GM23248 (cell line): ENCODE measurements around the gene RPL37. TPM values are rescaled to one million over a fixed set of nuclear protein-coding genes. Genes with fewer than 3 reads are reported as not detected.
A peak's percentile ranks its signal among the peaks of the same experiment; 100 is the strongest.

ENCODE experiments used
- DNase-seq: peaks from one replicate; pipeline ENCODE4 v3.0.0-alpha.2; 2015
- H2AFZ ChIP-seq: fragments of 200-600 bp; sonication (generic); 2 replicates; pipeline ENCODE4 v1.6.1; 2016; ENCODE audit warnings: antibody characterized with exemption
- H3F3A ChIP-seq: fragments of 200-600 bp; sonication (generic); 2 replicates; pipeline ENCODE4 v1.6.1; 2016; ENCODE audit warnings: mild to moderate bottlenecking, antibody characterized with exemption, mixed run types; ENCODE audit not compliant: insufficient read depth
- H3K27ac ChIP-seq: fragments of 200-600 bp; sonication (generic); 2 replicates; pipeline ENCODE4 v1.5.1; 2016; ENCODE audit warnings: mild to moderate bottlenecking
- H3K27me3 ChIP-seq: fragments of 200-600 bp; sonication (generic); replicated peaks from 2 replicates; pipeline ENCODE4 v1.6.1; 2016; ENCODE audit warnings: mild to moderate bottlenecking; ENCODE audit not compliant: insufficient read depth
- H3K36me3 ChIP-seq: fragments of 200-600 bp; sonication (generic); 2 replicates; pipeline ENCODE4 v1.6.1; 2016; ENCODE audit warnings: low read depth, mild to moderate bottlenecking
- H3K4me1 ChIP-seq: fragments of 200-600 bp; sonication (generic); 2 replicates; pipeline ENCODE4 v1.6.1; 2016; ENCODE audit warnings: mild to moderate bottlenecking; ENCODE audit not compliant: insufficient read depth
- H3K4me2 ChIP-seq: fragments of 200-600 bp; sonication (generic); one replicate; pipeline ENCODE4 v1.6.1; 2016; ENCODE audit warnings: mild to moderate bottlenecking; ENCODE audit not compliant: unreplicated experiment
- H3K4me3 ChIP-seq: fragments of 200-600 bp; sonication (generic); 2 replicates; pipeline ENCODE4 v1.5.1; 2016; ENCODE audit warnings: mild to moderate bottlenecking
- H3K79me2 ChIP-seq: fragments of 200-600 bp; sonication (generic); 2 replicates; pipeline ENCODE4 v1.6.1; 2016; ENCODE audit warnings: mild to moderate bottlenecking; ENCODE audit not compliant: insufficient read depth
- H3K9ac ChIP-seq: fragments of 200-600 bp; sonication (generic); 2 replicates; pipeline ENCODE4 v1.6.1; 2016; ENCODE audit warnings: mild to moderate bottlenecking
- H3K9me2 ChIP-seq: fragments of 200-600 bp; sonication (generic); 2 replicates; pipeline ENCODE4 v1.6.1; 2016; ENCODE audit warnings: mixed run types, mild to moderate bottlenecking, moderate library complexity; ENCODE audit not compliant: insufficient read depth
- H3K9me3 ChIP-seq: fragments of 200-600 bp; sonication (generic); one replicate; pipeline ENCODE4 v1.6.1; 2017; ENCODE audit warnings: low read depth
- H4K20me1 ChIP-seq: fragments of 200-600 bp; sonication (generic); 2 replicates; pipeline ENCODE4 v1.6.0; 2016; ENCODE audit not compliant: insufficient read depth
- EZH2 ChIP-seq: fragments of 200-600 bp; sonication (generic); IDR thresholded peaks from 2 replicates; pipeline ENCODE4 v1.6.1; 2018; ENCODE audit warnings: antibody characterized with exemption, mild to moderate bottlenecking; ENCODE audit not compliant: insufficient read depth, poor library complexity, severe bottlenecking
- EZH2phosphoT487 ChIP-seq: fragments of 200-600 bp; sonication (generic); IDR thresholded peaks from 2 replicates; pipeline ENCODE4 v1.6.1; 2018; ENCODE audit warnings: antibody characterized with exemption, moderate library complexity, mild to moderate bottlenecking, low read depth; ENCODE audit not compliant: insufficient read depth
- WGBS, 2 experiments: methylation state at CpG; one replicate each; pipeline ENCODE4 v1.1.6; 2015 to 2017; ENCODE audit warnings: low lambda C conversion rate in 2 of 2, low coverage in 1 of 2; ENCODE audit errors: missing lambda C conversion rate in 2 of 2; 5-methylcytosine and 5-hydroxymethylcytosine counted together
- in situ Hi-C: fragments of 300-500 bp; cut with MboI; formaldehyde crosslinking; loops from 2 replicates; pipeline ENCODE4 v1.15.0; 2020
- polyA plus RNA-seq: library from polyadenylated mRNA; unstranded; fragments of >200 nt; fragmentation: Nextera tagmentation; extraction: Ambion mirVana; gene quantifications from 2 replicates; pipeline ENCODE4 v1.2.1, GENCODE V29; 2016
- total RNA-seq: library from RNA; depleted of rRNA; stranded (reverse); fragments of >200 nt; shearing (Covaris generic); gene quantifications from 2 replicates; pipeline ENCODE4 v1.2.3, GENCODE V29; 2014

The RPL37 gene
- total and polyA plus RNA-seq, 2 experiments from 2014 or later: 33.8 to 731 TPM

GRCh38 chr5:40842351-40842750 lies 7.3 kb upstream of the RPL37 start:
- in situ Hi-C loops: no loop called here
- Histone ChIP-seq H2AFZ (peak overlapping the region; percentile 95), H3K4me2 (peak overlapping the region; percentile 84), H3K9me3 (no peaks in the 10 kb centered on the region), H3K9ac (peak overlapping the region; percentile 84), H3K9me2 (no peaks in the 10 kb centered on the region), H3K27ac (peak overlapping the region; percentile 71), H4K20me1 (no peaks in the 10 kb centered on the region), H3F3A (peaks cover 13% of the 10 kb centered on the region; the same call in 1 of the 2 replicates), H3K36me3 (no peaks in the 10 kb centered on the region), H3K79me2 (0 out of 2 replicates have a peak, but pooled peaks cover 6% of the 10 kb centered on the region), H3K4me1 (peaks cover 19% of the 10 kb centered on the region), H3K27me3 (no peaks in the 10 kb centered on the region), H3K4me3 (peak overlapping the region; percentile 79)
- WGBS, 2 experiments: 1 to 2% methylated on average over 2 of the region's 2 CpGs
- TF ChIP-seq EZH2phosphoT487 (no peak), EZH2 (no peak)
- DNase-seq: peak; percentile 77

GRCh38 chr5:40841068-40841805 lies 6.2 kb upstream of the RPL37 start, which contains the start of gene CARD6:
Gene CARD6, plus strand, starts transcription at chr5:40841367. Its CDS starts 16 bp downstream, at chr5:40841383.
- no peak for TF ChIP-seq EZH2phosphoT487
- TF ChIP-seq EZH2: no peak
- Histone ChIP-seq H2AFZ (peak within 1 kb of the TSS; percentile 95), H3K9ac (peak within 1 kb of the TSS; percentile 84), H3K4me3 (peak within 1 kb of the TSS; percentile 79), H3K4me2 (peak within 1 kb of the TSS; percentile 84), H3K27ac (peak within 1 kb of the TSS; percentile 71), H3F3A (peaks cover 21% of the 10 kb centered on the region; the same call in 1 of the 2 replicates), H4K20me1 (no peaks in the 10 kb centered on the region), H3K36me3 (no peaks in the 10 kb centered on the region), H3K9me2 (no peaks in the 10 kb centered on the region), H3K9me3 (no peaks in the 10 kb centered on the region), H3K4me1 (peaks cover 25% of the 10 kb centered on the region), H3K79me2 (0 out of 2 replicates have a peak, but pooled peaks cover 6% of the 10 kb centered on the region), H3K27me3 (no peaks in the 10 kb centered on the region)
- DNase-seq: peak; percentile 56
- in situ Hi-C loops: no loop called here
- 32 to 44% methylated on average over 9 of the region's 9 CpGs for WGBS, 2 experiments

GRCh38 chr5:40838086-40838485 lies 3.1 kb upstream of the RPL37 start:
- H4K20me1 ChIP-seq: peaks cover 2% of the 10 kb centered on the region
- TF ChIP-seq EZH2 (no peak), EZH2phosphoT487 (no peak)
- peaks cover 15% of the 10 kb centered on the region for H3K36me3 ChIP-seq
- H3K79me2 ChIP-seq: peaks cover 19% of the 10 kb centered on the region
- H3K9ac ChIP-seq: no peak overlapping the region
- in situ Hi-C loops: no loop called here
- H3K4me3 ChIP-seq: no peak overlapping the region
- no peak overlapping the region for H2AFZ ChIP-seq
- no peak for DNase-seq
- H3K4me1 ChIP-seq: peaks cover 34% of the 10 kb centered on the region
- peaks cover 48% of the 10 kb centered on the region for H3F3A ChIP-seq
- no peaks in the 10 kb centered on the region for H3K9me3 ChIP-seq
- H3K9me2 ChIP-seq: no peaks in the 10 kb centered on the region
- H3K4me2 ChIP-seq: no peak overlapping the region
- no peak overlapping the region for H3K27ac ChIP-seq
- 99 to 100% methylated on average over 6 of the region's 6 CpGs for WGBS, 2 experiments
- H3K27me3 ChIP-seq: no peaks in the 10 kb centered on the region

- H3K4me1 ChIP-seq: peaks cover 28% of the 10 kb centered on the region
- peak overlapping the region; percentile 95 for H3K4me3 ChIP-seq
- H3K9me3 ChIP-seq: no peaks in the 10 kb centered on the region
- in situ Hi-C loops: no loop called here
- no peak overlapping the region for H2AFZ ChIP-seq
- H3K27ac ChIP-seq: peak overlapping the region; percentile 96
- H3K36me3 ChIP-seq: peaks cover 49% of the 10 kb centered on the region
- H3K27me3 ChIP-seq: no peaks in the 10 kb centered on the region
- peaks cover 9% of the 10 kb centered on the region for H4K20me1 ChIP-seq
- H3K4me2 ChIP-seq: peak overlapping the region; percentile 96
- peaks cover 54% of the 10 kb centered on the region for H3K79me2 ChIP-seq
- H3K9ac ChIP-seq: peak overlapping the region; percentile 99
- H3F3A ChIP-seq: peaks cover 70% of the 10 kb centered on the region
- DNase-seq: peak; percentile 69
- no peaks in the 10 kb centered on the region for H3K9me2 ChIP-seq
- no peak for TF ChIP-seq EZH2
- no peak for TF ChIP-seq EZH2phosphoT487
- WGBS, 2 experiments: 0 to 1% methylated on average over 21 of the region's 21 CpGs
These were observed 602 bp downstream of the RPL37 start for GRCh38 chr5:40834391-40834848.
